Right cardiac atrium (tissue), 5 donors: ENCODE measurements around the gene TCTA. TPM values are rescaled to one million over a fixed set of nuclear protein-coding genes. Genes with fewer than 3 reads are reported as not detected.
A peak's percentile ranks its signal among the peaks of the same experiment; 100 is the strongest.
"Not testable (repeated sequence)": the region's sequence is repeated elsewhere in the genome, so short reads cannot be mapped to it uniquely, and the experiment has no call there.

Experiments used
- ATAC-seq, 2 donors: fragments of 200-7000 bp; cut with Tn5 transposase; one replicate each; pipeline versions ENCODE4 v1.8.0 to v1.9.1; 2020; ENCODE audit warnings: moderate library complexity in 2 of 2, mild to moderate bottlenecking in 1 of 2
- DNase-seq, 3 donors: peaks; one replicate each; pipeline ENCODE4 v3.0.0-alpha.2; 2020
- H3K27ac ChIP-seq: one replicate; pipeline ENCODE4 v1.5.1; 2013; ENCODE audit warnings: mild to moderate bottlenecking, low read length, control low read depth, moderate library complexity
- H3K27me3 ChIP-seq: one replicate; pipeline ENCODE4 v1.6.1; 2013; ENCODE audit not compliant: control insufficient read depth, insufficient read depth
- H3K4me1 ChIP-seq: one replicate; pipeline ENCODE4 v1.6.1; 2013; ENCODE audit warnings: low read length; ENCODE audit not compliant: control insufficient read depth, insufficient read depth
- H3K4me3 ChIP-seq: one replicate; pipeline ENCODE4 v1.5.1; 2013; ENCODE audit warnings: low read length, control low read depth
- H3K9me3 ChIP-seq: one replicate; pipeline ENCODE4 v1.6.1; 2013; ENCODE audit warnings: low read length; ENCODE audit not compliant: control insufficient read depth
- WGBS: extraction: QIAGEN DNeasy Blood & Tissue Kit; methylation state at CpG from one replicate; pipeline ENCODE4 v1.1.7; 2013; 5-methylcytosine and 5-hydroxymethylcytosine counted together
- intact Hi-C, 4 donors: fragments of 100-400 bp; cut with DNase I; formaldehyde crosslinking; loops; one replicate each; pipeline versions ENCODE4 v1.11.0 to v1.14.0; 2022 to 2023
- polyA plus RNA-seq: library from polyadenylated mRNA; stranded (reverse); fragments of 200-250 nt; gene quantifications from one replicate; pipeline ENCODE4 v1.2.3, GENCODE V29; 2013
- total RNA-seq, 4 donors: library from RNA; stranded (reverse); fragmentation: NEBNext Ultra II Directional; extraction: Animal tissue kit (Norgen Biotek cat#: 25700); gene quantifications; one replicate each; pipeline ENCODE4 v1.2.1, GENCODE V29; 2021
- donor health status: healthy with polysubstance abuse.
- donor health status: DM: no; HTN: yes; CAD: no.
- donor health status: DM: no; HTN: no; CAD: no.
- donor health status: DM: no; HTN: yes; CAD: no; lungs with severe emphysema.
- donor health status: DM: yes; HTN: yes; CAD: no.

The TCTA gene
- total and polyA plus RNA-seq, 5 donors = 15.5 to 21.4 (median 19.4) TPM

- intact Hi-C loops = no loop called here
- H3K27me3 ChIP-seq = no peaks in the 10 kb centered on the region
- H3K4me3 ChIP-seq = no peak overlapping the region
- WGBS = 82% methylated on average over 1 of the region's 1 CpG
- peaks cover 11% of the 10 kb centered on the region for H3K4me1 ChIP-seq
- no peaks in the 10 kb centered on the region for H3K9me3 ChIP-seq
- no peak for ATAC-seq
- H3K27ac ChIP-seq = no peak overlapping the region
- no peak for DNase-seq
Measured at GRCh38 chr3:49388289-49388820, 23.9 kb upstream of the TCTA start.

- ATAC-seq = no peak
- H3K4me1 ChIP-seq = peaks cover 12% of the 10 kb centered on the region
- intact Hi-C loops = no loop called here
Measured at GRCh38 chr3:49389297-49389696, 22.9 kb upstream of the TCTA start.

GRCh38 chr3:49391310-49391709 lies 20.9 kb upstream of the TCTA start:
- H3K27me3 ChIP-seq, H3K27ac ChIP-seq, H3K4me3 ChIP-seq, H3K9me3 ChIP-seq, H3K4me1 ChIP-seq, intact Hi-C loops, ATAC-seq: not testable (repeated sequence)
- peak in 1 of 3 donors; percentile 19 for DNase-seq
- 80% methylated on average over 10 of the region's 10 CpGs for WGBS

More at GRCh38 chr3:49389297-49389696, 22.9 kb upstream of the TCTA start:
- DNase-seq = no peak
- Histone ChIP-seq H3K27me3 (no peaks in the 10 kb centered on the region), H3K4me3 (no peak overlapping the region), H3K9me3 (no peaks in the 10 kb centered on the region), H3K27ac (no peak overlapping the region)
- WGBS = 97% methylated on average over 6 of the region's 6 CpGs

GRCh38 chr3:49397470-49397869 lies 14.8 kb upstream of the TCTA start:
- H3K4me1 ChIP-seq = peaks cover 8% of the 10 kb centered on the region

GRCh38 chr3:49399461-49399860 lies 12.8 kb upstream of the TCTA start:
- ATAC-seq = no peak
- Histone ChIP-seq H3K27ac (no peak overlapping the region), H3K27me3 (no peaks in the 10 kb centered on the region), H3K9me3 (no peaks in the 10 kb centered on the region), H3K4me3 (no peak overlapping the region), H3K4me1 (peaks cover 5% of the 10 kb centered on the region)
- intact Hi-C loops = no loop called here
- 92% methylated on average over 3 of the region's 3 CpGs for WGBS
- DNase-seq = no peak

More at GRCh38 chr3:49397470-49397869, 14.8 kb upstream of the TCTA start:
- Histone ChIP-seq H3K9me3 (no peaks in the 10 kb centered on the region), H3K27ac (peak overlapping the region; percentile 79), H3K27me3 (no peaks in the 10 kb centered on the region), H3K4me3 (no peak overlapping the region)
- 28% methylated on average over 4 of the region's 4 CpGs for WGBS
- ATAC-seq (peak; percentile 66 to 91), DNase-seq (peak in 1 of 3 donors; percentile 29)
- intact Hi-C loops = no loop called here

- Histone ChIP-seq H3K4me1 (peaks cover 9% of the 10 kb centered on the region), H3K9me3 (no peaks in the 10 kb centered on the region), H3K27me3 (no peaks in the 10 kb centered on the region), H3K27ac (peak overlapping the region; percentile 64), H3K4me3 (no peak overlapping the region)
- ATAC-seq (no peak), DNase-seq (no peak)
- intact Hi-C loops = loop anchor here in 1 of 4 donors (10.0 kb wide), 1 partner anchor 47 kb away; the partner anchor contains the start of gene GPX1
- 83% methylated on average over 2 of the region's 2 CpGs for WGBS
Measured at GRCh38 chr3:49401766-49402165, 10.5 kb upstream of the TCTA start.

GRCh38 chr3:49403891-49404290 lies 8.3 kb upstream of the TCTA start:
- Histone ChIP-seq H3K27ac (no peak overlapping the region), H3K9me3 (no peaks in the 10 kb centered on the region), H3K27me3 (no peaks in the 10 kb centered on the region), H3K4me3 (no peak overlapping the region), H3K4me1 (peaks cover 9% of the 10 kb centered on the region)
- no peak for ATAC-seq
- DNase-seq = peak in 1 of 3 donors; percentile 2
- intact Hi-C loops = loop anchor here in 1 of 4 donors (10.0 kb wide), 1 partner anchor 49 kb away; the partner anchor contains the start of gene GPX1
- 94% methylated on average over 5 of the region's 5 CpGs for WGBS

GRCh38 chr3:49405570-49405969 lies 6.7 kb upstream of the TCTA start:
- H3K27ac ChIP-seq, H3K4me3 ChIP-seq, H3K27me3 ChIP-seq, ATAC-seq, H3K9me3 ChIP-seq: not testable (repeated sequence)
- intact Hi-C loops = loop anchor here in 1 of 4 donors (10.0 kb wide), 1 partner anchor 51 kb away; the partner anchor contains the start of gene GPX1
- WGBS = 36% methylated on average over 9 of the region's 9 CpGs
- peak in 1 of 3 donors; percentile 35 for DNase-seq
- peaks cover 15% of the 10 kb centered on the region for H3K4me1 ChIP-seq

GRCh38 chr3:49406571-49407565 lies 5.4 kb upstream of the TCTA start:
- intact Hi-C loops = loop anchor here in 1 of 4 donors (10.0 kb wide), 1 partner anchor 52 kb away; the partner anchor contains the start of gene GPX1
- no peak overlapping the region for H3K4me3 ChIP-seq
- 58% methylated on average over 17 of the region's 17 CpGs for WGBS
- H3K4me1 ChIP-seq = peaks cover 13% of the 10 kb centered on the region
- H3K27me3 ChIP-seq = no peaks in the 10 kb centered on the region
- peak overlapping the region; percentile 52 for H3K27ac ChIP-seq
- DNase-seq (peak in 1 of 3 donors; percentile 43), ATAC-seq (no peak)
- no peaks in the 10 kb centered on the region for H3K9me3 ChIP-seq

- H3K4me3 ChIP-seq = peak overlapping the region; percentile 99
- H3K9me3 ChIP-seq = no peaks in the 10 kb centered on the region
- H3K27me3 ChIP-seq = no peaks in the 10 kb centered on the region
- 29% methylated on average over 4 of the region's 4 CpGs for WGBS
- DNase-seq = no peak
- peaks cover 20% of the 10 kb centered on the region for H3K4me1 ChIP-seq
- ATAC-seq = no peak
- H3K27ac ChIP-seq = no peak overlapping the region
- intact Hi-C loops = loop anchor here in 1 of 4 donors (5.0 kb wide), 1 partner anchor 53 kb away; the partner anchor contains the start of gene GPX1
Measured at GRCh38 chr3:49410066-49410845, 2.0 kb upstream of the TCTA start.
